ENCODE results near the gene RHBDF1. TPM values are rescaled to one million over a fixed set of nuclear protein-coding genes. Genes with fewer than 3 reads are reported as not detected.

The RHBDF1 gene
- total and polyA plus RNA-seq, 2 experiments from 2014 or later, result 22.6 to 24.5 TPM

DNA sequence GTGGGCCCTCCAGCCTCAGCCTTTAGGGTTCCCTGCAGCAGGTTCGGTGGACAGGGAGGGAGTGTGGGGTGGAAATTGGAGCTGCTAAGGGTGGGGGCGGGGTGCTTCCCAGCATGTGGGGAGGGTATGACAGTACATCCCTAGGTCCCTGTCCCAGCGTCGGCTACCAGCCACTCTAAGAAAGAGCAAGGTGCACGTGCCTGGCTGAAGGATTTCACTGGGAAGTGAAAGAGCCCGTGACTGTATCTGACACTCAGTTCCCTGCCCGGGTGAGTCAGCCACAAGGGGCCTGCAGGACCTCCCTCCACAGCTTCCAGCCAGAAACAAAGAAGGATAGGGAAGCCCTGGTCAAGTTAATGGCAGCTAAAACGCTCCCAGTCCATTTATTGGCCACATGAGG, 14.7 kb downstream of the RHBDF1 start:
- Histone ChIP-seq H3K27ac (ENCODE audit: low read depth) (no peak overlapping the region), H2AFZ (no peak overlapping the region), H3K4me3 (no peak overlapping the region), H4K20me1 (replicated peaks; ENCODE audit: insufficient read depth) (no peaks in the 10 kb centered on the region), H3K4me2 (no peak overlapping the region), H3K79me2 (replicated peaks; ENCODE audit: insufficient read depth) (peaks cover 14% of the 10 kb centered on the region), H3K9me2 (ENCODE audit: insufficient read depth) (no peaks in the 10 kb centered on the region), H3F3A (replicated peaks; ENCODE audit: low read depth) (0 out of 2 replicates have a peak, but pooled peaks cover 6% of the 10 kb centered on the region), H3K4me1 (ENCODE audit: insufficient read depth) (no peaks in the 10 kb centered on the region), H3K36me3 (ENCODE audit: insufficient read depth) (0 out of 2 replicates have a peak, but pooled peaks cover 4% of the 10 kb centered on the region), H3K27me3 (ENCODE audit: insufficient read depth) (no peaks in the 10 kb centered on the region)
- ATAC-seq (no peak), DNase-seq (ENCODE audit: low spot score) (no peak)
- Mint-ChIP-seq H3K27ac (no peak overlapping the region), H3K4me3 (no peak overlapping the region), H3K36me3 (ENCODE audit: low read depth) (peaks cover 65% of the 10 kb centered on the region), H3K4me1 (peaks cover 2% of the 10 kb centered on the region; the same call in 2 of the 3 replicates), H3K27me3 (ENCODE audit: insufficient read depth, low read depth, poor library complexity) (peaks cover 10% of the 10 kb centered on the region), H3K9me3 (peaks cover 2% of the 10 kb centered on the region)
- no peak for TF ChIP-seq CREB1 (CRISPR knock-in tag; IDR thresholded peaks at IDR 0.05; ENCODE audit: low read depth)
- TF ChIP-seq ZNF331 (CRISPR knock-in tag; IDR thresholded peaks at IDR 0.05; ENCODE audit: low read depth), result no peak
- TF ChIP-seq EZH2 (IDR thresholded peaks at IDR 0.05; ENCODE audit: low read depth, unreplicated experiment), result no peak
- TF ChIP-seq, protein P1, sequence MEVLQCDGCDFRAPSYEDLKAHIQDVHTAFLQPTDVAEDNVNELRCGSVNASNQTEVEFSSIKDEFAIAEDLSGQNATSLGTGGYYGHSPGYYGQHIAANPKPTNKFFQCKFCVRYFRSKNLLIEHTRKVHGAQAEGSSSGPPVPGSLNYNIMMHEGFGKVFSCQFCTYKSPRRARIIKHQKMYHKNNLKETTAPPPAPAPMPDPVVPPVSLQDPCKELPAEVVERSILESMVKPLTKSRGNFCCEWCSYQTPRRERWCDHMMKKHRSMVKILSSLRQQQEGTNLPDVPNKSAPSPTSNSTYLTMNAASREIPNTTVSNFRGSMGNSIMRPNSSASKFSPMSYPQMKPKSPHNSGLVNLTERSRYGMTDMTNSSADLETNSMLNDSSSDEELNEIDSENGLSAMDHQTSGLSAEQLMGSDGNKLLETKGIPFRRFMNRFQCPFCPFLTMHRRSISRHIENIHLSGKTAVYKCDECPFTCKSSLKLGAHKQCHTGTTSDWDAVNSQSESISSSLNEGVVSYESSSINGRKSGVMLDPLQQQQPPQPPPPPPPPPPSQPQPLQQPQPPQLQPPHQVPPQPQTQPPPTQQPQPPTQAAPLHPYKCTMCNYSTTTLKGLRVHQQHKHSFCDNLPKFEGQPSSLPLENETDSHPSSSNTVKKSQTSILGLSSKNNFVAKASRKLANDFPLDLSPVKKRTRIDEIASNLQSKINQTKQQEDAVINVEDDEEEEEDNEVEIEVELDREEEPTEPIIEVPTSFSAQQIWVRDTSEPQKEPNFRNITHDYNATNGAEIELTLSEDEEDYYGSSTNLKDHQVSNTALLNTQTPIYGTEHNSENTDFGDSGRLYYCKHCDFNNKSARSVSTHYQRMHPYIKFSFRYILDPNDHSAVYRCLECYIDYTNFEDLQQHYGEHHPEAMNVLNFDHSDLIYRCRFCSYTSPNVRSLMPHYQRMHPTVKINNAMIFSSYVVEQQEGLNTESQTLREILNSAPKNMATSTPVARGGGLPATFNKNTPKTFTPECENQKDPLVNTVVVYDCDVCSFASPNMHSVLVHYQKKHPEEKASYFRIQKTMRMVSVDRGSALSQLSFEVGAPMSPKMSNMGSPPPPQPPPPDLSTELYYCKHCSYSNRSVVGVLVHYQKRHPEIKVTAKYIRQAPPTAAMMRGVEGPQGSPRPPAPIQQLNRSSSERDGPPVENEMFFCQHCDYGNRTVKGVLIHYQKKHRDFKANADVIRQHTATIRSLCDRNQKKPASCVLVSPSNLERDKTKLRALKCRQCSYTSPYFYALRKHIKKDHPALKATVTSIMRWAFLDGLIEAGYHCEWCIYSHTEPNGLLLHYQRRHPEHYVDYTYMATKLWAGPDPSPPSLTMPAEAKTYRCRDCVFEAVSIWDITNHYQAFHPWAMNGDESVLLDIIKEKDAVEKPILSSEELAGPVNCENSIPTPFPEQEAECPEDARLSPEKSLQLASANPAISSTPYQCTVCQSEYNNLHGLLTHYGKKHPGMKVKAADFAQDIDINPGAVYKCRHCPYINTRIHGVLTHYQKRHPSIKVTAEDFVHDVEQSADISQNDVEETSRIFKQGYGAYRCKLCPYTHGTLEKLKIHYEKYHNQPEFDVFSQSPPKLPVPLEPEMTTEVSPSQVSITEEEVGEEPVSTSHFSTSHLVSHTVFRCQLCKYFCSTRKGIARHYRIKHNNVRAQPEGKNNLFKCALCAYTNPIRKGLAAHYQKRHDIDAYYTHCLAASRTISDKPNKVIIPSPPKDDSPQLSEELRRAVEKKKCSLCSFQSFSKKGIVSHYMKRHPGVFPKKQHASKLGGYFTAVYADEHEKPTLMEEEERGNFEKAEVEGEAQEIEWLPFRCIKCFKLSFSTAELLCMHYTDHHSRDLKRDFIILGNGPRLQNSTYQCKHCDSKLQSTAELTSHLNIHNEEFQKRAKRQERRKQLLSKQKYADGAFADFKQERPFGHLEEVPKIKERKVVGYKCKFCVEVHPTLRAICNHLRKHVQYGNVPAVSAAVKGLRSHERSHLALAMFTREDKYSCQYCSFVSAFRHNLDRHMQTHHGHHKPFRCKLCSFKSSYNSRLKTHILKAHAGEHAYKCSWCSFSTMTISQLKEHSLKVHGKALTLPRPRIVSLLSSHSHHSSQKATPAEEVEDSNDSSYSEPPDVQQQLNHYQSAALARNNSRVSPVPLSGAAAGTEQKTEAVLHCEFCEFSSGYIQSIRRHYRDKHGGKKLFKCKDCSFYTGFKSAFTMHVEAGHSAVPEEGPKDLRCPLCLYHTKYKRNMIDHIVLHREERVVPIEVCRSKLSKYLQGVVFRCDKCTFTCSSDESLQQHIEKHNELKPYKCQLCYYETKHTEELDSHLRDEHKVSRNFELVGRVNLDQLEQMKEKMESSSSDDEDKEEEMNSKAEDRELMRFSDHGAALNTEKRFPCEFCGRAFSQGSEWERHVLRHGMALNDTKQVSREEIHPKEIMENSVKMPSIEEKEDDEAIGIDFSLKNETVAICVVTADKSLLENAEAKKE (CRISPR knock-in tag; IDR thresholded peaks at IDR 0.05), result no peak
- TF ChIP-seq EZH2phosphoT487 (IDR thresholded peaks at IDR 0.05; ENCODE audit: unreplicated experiment), result no peak
- TF ChIP-seq ZNF114 (CRISPR knock-in tag; IDR thresholded peaks at IDR 0.05), result no peak
- TF ChIP-seq NANOG (IDR thresholded peaks at IDR 0.05; ENCODE audit: borderline replicate concordance), result no peak
- no peak for TF ChIP-seq JUNB (IDR thresholded peaks at IDR 0.05; ENCODE audit: unreplicated experiment)
- TF ChIP-seq, protein P2, sequence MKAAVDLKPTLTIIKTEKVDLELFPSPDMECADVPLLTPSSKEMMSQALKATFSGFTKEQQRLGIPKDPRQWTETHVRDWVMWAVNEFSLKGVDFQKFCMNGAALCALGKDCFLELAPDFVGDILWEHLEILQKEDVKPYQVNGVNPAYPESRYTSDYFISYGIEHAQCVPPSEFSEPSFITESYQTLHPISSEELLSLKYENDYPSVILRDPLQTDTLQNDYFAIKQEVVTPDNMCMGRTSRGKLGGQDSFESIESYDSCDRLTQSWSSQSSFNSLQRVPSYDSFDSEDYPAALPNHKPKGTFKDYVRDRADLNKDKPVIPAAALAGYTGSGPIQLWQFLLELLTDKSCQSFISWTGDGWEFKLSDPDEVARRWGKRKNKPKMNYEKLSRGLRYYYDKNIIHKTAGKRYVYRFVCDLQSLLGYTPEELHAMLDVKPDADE (IDR thresholded peaks at IDR 0.05), result no peak
- TF ChIP-seq, protein P3, sequence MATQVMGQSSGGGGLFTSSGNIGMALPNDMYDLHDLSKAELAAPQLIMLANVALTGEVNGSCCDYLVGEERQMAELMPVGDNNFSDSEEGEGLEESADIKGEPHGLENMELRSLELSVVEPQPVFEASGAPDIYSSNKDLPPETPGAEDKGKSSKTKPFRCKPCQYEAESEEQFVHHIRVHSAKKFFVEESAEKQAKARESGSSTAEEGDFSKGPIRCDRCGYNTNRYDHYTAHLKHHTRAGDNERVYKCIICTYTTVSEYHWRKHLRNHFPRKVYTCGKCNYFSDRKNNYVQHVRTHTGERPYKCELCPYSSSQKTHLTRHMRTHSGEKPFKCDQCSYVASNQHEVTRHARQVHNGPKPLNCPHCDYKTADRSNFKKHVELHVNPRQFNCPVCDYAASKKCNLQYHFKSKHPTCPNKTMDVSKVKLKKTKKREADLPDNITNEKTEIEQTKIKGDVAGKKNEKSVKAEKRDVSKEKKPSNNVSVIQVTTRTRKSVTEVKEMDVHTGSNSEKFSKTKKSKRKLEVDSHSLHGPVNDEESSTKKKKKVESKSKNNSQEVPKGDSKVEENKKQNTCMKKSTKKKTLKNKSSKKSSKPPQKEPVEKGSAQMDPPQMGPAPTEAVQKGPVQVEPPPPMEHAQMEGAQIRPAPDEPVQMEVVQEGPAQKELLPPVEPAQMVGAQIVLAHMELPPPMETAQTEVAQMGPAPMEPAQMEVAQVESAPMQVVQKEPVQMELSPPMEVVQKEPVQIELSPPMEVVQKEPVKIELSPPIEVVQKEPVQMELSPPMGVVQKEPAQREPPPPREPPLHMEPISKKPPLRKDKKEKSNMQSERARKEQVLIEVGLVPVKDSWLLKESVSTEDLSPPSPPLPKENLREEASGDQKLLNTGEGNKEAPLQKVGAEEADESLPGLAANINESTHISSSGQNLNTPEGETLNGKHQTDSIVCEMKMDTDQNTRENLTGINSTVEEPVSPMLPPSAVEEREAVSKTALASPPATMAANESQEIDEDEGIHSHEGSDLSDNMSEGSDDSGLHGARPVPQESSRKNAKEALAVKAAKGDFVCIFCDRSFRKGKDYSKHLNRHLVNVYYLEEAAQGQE (IDR thresholded peaks at IDR 0.05; ENCODE audit: unreplicated experiment), result no peak
- no peak for TF ChIP-seq STAT1 (IDR thresholded peaks at IDR 0.05; ENCODE audit: unreplicated experiment)
- no peak for TF ChIP-seq POLR2AphosphoS5 (IDR thresholded peaks at IDR 0.05; ENCODE audit: low read depth)
- TF ChIP-seq, protein P4, sequence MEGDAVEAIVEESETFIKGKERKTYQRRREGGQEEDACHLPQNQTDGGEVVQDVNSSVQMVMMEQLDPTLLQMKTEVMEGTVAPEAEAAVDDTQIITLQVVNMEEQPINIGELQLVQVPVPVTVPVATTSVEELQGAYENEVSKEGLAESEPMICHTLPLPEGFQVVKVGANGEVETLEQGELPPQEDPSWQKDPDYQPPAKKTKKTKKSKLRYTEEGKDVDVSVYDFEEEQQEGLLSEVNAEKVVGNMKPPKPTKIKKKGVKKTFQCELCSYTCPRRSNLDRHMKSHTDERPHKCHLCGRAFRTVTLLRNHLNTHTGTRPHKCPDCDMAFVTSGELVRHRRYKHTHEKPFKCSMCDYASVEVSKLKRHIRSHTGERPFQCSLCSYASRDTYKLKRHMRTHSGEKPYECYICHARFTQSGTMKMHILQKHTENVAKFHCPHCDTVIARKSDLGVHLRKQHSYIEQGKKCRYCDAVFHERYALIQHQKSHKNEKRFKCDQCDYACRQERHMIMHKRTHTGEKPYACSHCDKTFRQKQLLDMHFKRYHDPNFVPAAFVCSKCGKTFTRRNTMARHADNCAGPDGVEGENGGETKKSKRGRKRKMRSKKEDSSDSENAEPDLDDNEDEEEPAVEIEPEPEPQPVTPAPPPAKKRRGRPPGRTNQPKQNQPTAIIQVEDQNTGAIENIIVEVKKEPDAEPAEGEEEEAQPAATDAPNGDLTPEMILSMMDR (conservative IDR thresholded peaks at IDR 0.05; ENCODE audit: low read depth in 2 of 2), result no peak

Data from GM23338 (cell line).